HEK293 (cell line): ENCODE data around the gene MYO7A.

ENCODE experiments used
- CTCF ChIA-PET: fragments of 350-600 bp; formaldehyde crosslinking; extraction: SDS; loops from one replicate; lab custom pipeline; 2021; ENCODE audit warnings: antibody characterized with exemption; lab: Yijun Ruan, JAX
- POLR2A ChIA-PET: fragments of 300-600 bp; formaldehyde crosslinking; extraction: SDS; loops from one replicate; lab custom pipeline; 2020; ENCODE audit warnings: antibody characterized with exemption, inconsistent platforms; lab: Yijun Ruan, JAX
- H3K27ac ChIP-seq: fragments of 200-500 bp; sonication (Bioruptor generic); 2 replicates; pipeline ENCODE4 v1.5.1; 2014; ENCODE audit warnings: low read depth, low read length, control low read depth, inconsistent platforms; ENCODE audit errors: extremely low read depth
- H3K36me3 ChIP-seq, 2 experiments: fragments of 200-500 bp in 1 of 2; sonication (Bioruptor generic) in 1 of 2; 1 replicate in 1 of 2; 2 replicates in 1 of 2; pipeline ENCODE4 v1.5.1; 2014 to 2017; ENCODE audit warnings: inconsistent platforms in 2 of 2, low read length in 2 of 2; ENCODE audit not compliant: control insufficient read depth in 2 of 2, insufficient read depth in 1 of 2
- H3K4me1 ChIP-seq: fragments of 200-500 bp; sonication (Bioruptor generic); 2 replicates; pipeline ENCODE4 v1.5.1; 2014; ENCODE audit warnings: mild to moderate bottlenecking, low read length, inconsistent platforms; ENCODE audit not compliant: control insufficient read depth, insufficient read depth
- H3K4me3 ChIP-seq: 2 replicates; pipeline ENCODE4 v1.5.1; 2011; ENCODE audit warnings: low read depth, mild to moderate bottlenecking, control low read depth, low read length, moderate library complexity
- H3K9me3 ChIP-seq: fragments of 200-500 bp; sonication (Bioruptor generic); 2 replicates; pipeline ENCODE4 v1.5.1; 2014; ENCODE audit warnings: low read depth, low read length, inconsistent platforms; ENCODE audit not compliant: control insufficient read depth, insufficient read depth
- GFI1B ChIP-seq: fragments of 450-650 bp; formaldehyde crosslinking; IDR thresholded peaks from 2 replicates; pipeline ENCODE4 v1.5.1; 2016; ENCODE audit warnings: missing biosample characterization, missing genetic modification characterization
- PRDM2 ChIP-seq: fragments of 450-650 bp; formaldehyde crosslinking; IDR thresholded peaks from 2 replicates; pipeline ENCODE4 v1.5.1; 2016; ENCODE audit warnings: missing biosample characterization, missing genetic modification characterization, borderline replicate concordance
- SCRT1 ChIP-seq: fragments of 450-650 bp; formaldehyde crosslinking; IDR thresholded peaks from 2 replicates; pipeline ENCODE4 v1.5.1; 2016; ENCODE audit warnings: missing biosample characterization, missing genetic modification characterization, borderline replicate concordance
- TSHZ1 ChIP-seq: fragments of 450-650 bp; formaldehyde crosslinking; IDR thresholded peaks from 2 replicates; pipeline ENCODE4 v1.5.1; 2016; ENCODE audit warnings: missing biosample characterization, missing genetic modification characterization, borderline replicate concordance
- ZBTB49 ChIP-seq: fragments of 450-650 bp; formaldehyde crosslinking; IDR thresholded peaks from 2 replicates; pipeline ENCODE4 v1.5.1; 2016; ENCODE audit warnings: missing biosample characterization, missing genetic modification characterization, low read depth
- ZEB2 ChIP-seq: fragments of 450-650 bp; formaldehyde crosslinking; IDR thresholded peaks from 2 replicates; pipeline ENCODE4 v1.5.1; 2016; ENCODE audit warnings: missing biosample characterization, missing genetic modification characterization
- ZFP3 ChIP-seq: fragments of 450-650 bp; formaldehyde crosslinking; IDR thresholded peaks from 2 replicates; pipeline ENCODE4 v1.5.1; 2016; ENCODE audit warnings: low read depth, missing biosample characterization, missing genetic modification characterization
- ZNF140 ChIP-seq: fragments of 450-650 bp; formaldehyde crosslinking; IDR thresholded peaks from 2 replicates; pipeline ENCODE4 v1.5.1; 2016; ENCODE audit warnings: missing biosample characterization, missing genetic modification characterization
- ZNF169 ChIP-seq: fragments of 450-650 bp; formaldehyde crosslinking; IDR thresholded peaks from 2 replicates; pipeline ENCODE4 v1.5.1; 2016; ENCODE audit warnings: missing biosample characterization, missing genetic modification characterization
- ZNF280D ChIP-seq: fragments of 450-650 bp; formaldehyde crosslinking; IDR thresholded peaks from 2 replicates; pipeline ENCODE4 v1.5.1; 2016; ENCODE audit warnings: missing biosample characterization, missing genetic modification characterization
- ZNF302 ChIP-seq: fragments of 450-650 bp; formaldehyde crosslinking; IDR thresholded peaks from 2 replicates; pipeline ENCODE4 v1.5.1; 2016; ENCODE audit warnings: missing biosample characterization, missing genetic modification characterization, low read depth
- ZNF394 ChIP-seq: fragments of 450-650 bp; formaldehyde crosslinking; IDR thresholded peaks from 2 replicates; pipeline ENCODE4 v1.5.1; 2016; ENCODE audit warnings: missing biosample characterization, missing genetic modification characterization, mild to moderate bottlenecking, moderate library complexity, borderline replicate concordance
- ZNF416 ChIP-seq: fragments of 450-650 bp; formaldehyde crosslinking; IDR thresholded peaks from 2 replicates; pipeline ENCODE4 v1.5.1; 2016; ENCODE audit warnings: missing biosample characterization, missing genetic modification characterization
- ZNF473 ChIP-seq: fragments of 450-650 bp; formaldehyde crosslinking; IDR thresholded peaks from 2 replicates; pipeline ENCODE4 v1.5.1; 2017; ENCODE audit warnings: missing biosample characterization, missing genetic modification characterization
- ZNF501 ChIP-seq: fragments of 450-650 bp; formaldehyde crosslinking; IDR thresholded peaks from 2 replicates; pipeline ENCODE4 v1.5.1; 2016; ENCODE audit warnings: missing biosample characterization, missing genetic modification characterization
- ZNF596 ChIP-seq: fragments of 450-650 bp; IDR thresholded peaks from 2 replicates; pipeline ENCODE4 v1.5.0; 2018; ENCODE audit warnings: missing biosample characterization, mild to moderate bottlenecking, missing genetic modification characterization, moderate library complexity
- ZNF660 ChIP-seq: fragments of 450-650 bp; IDR thresholded peaks from 2 replicates; pipeline ENCODE4 v1.5.1; 2018; ENCODE audit warnings: missing biosample characterization, mild to moderate bottlenecking, missing genetic modification characterization
- ZNF677 ChIP-seq: fragments of 450-650 bp; IDR thresholded peaks from 2 replicates; pipeline ENCODE4 v1.5.0; 2018; ENCODE audit warnings: missing biosample characterization, mild to moderate bottlenecking, missing genetic modification characterization, moderate library complexity
- ZNF777 ChIP-seq: fragments of 450-650 bp; formaldehyde crosslinking; IDR thresholded peaks from 2 replicates; pipeline ENCODE4 v1.5.1; 2017; ENCODE audit warnings: missing biosample characterization, missing genetic modification characterization, borderline replicate concordance

Gene MYO7A

GRCh38 chr11:77115181-77115611 lies 12.8 kb upstream of the MYO7A start:
- Histone ChIP-seq H3K27ac (no peak overlapping the region), H3K4me1 (no peaks in the 10 kb centered on the region), H3K36me3 (no peaks in the 10 kb centered on the region), H3K9me3 (no peaks in the 10 kb centered on the region), H3K4me3 (no peak overlapping the region)
- POLR2A ChIA-PET: no interaction called here
- CTCF ChIA-PET: interaction anchor here (0.7 to 2.9 kb wide), 6 partner anchors 12 to 497 kb away, joined by 3 to 15 read pairs (median 4); partner anchors contain the start of gene MYO7A
- TF ChIP-seq ZNF501 (tag by site-specific recombination): no peak
- no peak for TF ChIP-seq ZBTB49
- no peak for TF ChIP-seq ZNF777 (tag by site-specific recombination)
- TF ChIP-seq ZNF677 (tag by site-specific recombination): no peak
- TF ChIP-seq ZNF169 (tag by site-specific recombination): no peak
- no peak for TF ChIP-seq ZFP3 (tag by site-specific recombination)
- no peak for TF ChIP-seq ZNF394
- no peak for TF ChIP-seq ZNF660
- TF ChIP-seq ZNF596 (tag by site-specific recombination): no peak
- no peak for TF ChIP-seq GFI1B
- no peak for TF ChIP-seq ZNF302 (tag by site-specific recombination)
- TF ChIP-seq ZNF280D (tag by site-specific recombination): no peak
- no peak for TF ChIP-seq PRDM2 (tag by site-specific recombination)
- TF ChIP-seq ZNF140 (tag by site-specific recombination): no peak

- Histone ChIP-seq H3K4me3 (no peak overlapping the region), H3K4me1 (no peaks in the 10 kb centered on the region), H3K36me3 (no peaks in the 10 kb centered on the region), H3K27ac (no peak overlapping the region), H3K9me3 (no peaks in the 10 kb centered on the region)
- ChIA-PET CTCF (interaction anchor here (0.7 kb wide), 1 partner anchor 14 kb away, joined by 3 read pairs; no protein-coding TSS in a partner anchor), POLR2A (no interaction called here)
- TF ChIP-seq ZEB2 (tag by site-specific recombination) (no peak), TSHZ1 (tag by site-specific recombination) (no peak), SCRT1 (tag by site-specific recombination) (no peak), ZNF473 (tag by site-specific recombination) (no peak), ZNF416 (tag by site-specific recombination) (no peak)
Measured at GRCh38 chr11:77115956-77116355, 12.1 kb upstream of the MYO7A start.
